MM.1S (cell line): Measurements from ENCODE around the gene GRM1.

Source experiments
- DNase-seq: peaks from one replicate; pipeline ENCODE4 v3.0.0-alpha.2; 2015
- H2AFZ ChIP-seq: fragments of 300-600 bp; sonication (generic); 2 replicates; pipeline ENCODE4 v1.6.0; 2016; ENCODE audit warnings: antibody characterized with exemption, low read length
- H3F3A ChIP-seq: fragments of 300-600 bp; sonication (generic); 2 replicates; pipeline ENCODE4 v1.6.1; 2016; ENCODE audit warnings: mild to moderate bottlenecking, antibody characterized with exemption, low read length, moderate library complexity, mixed read lengths; ENCODE audit not compliant: insufficient read depth
- H3K27ac ChIP-seq: fragments of 300-600 bp; sonication (generic); 2 replicates; pipeline ENCODE4 v1.5.1; 2016; ENCODE audit warnings: mild to moderate bottlenecking, low read length
- H3K27me3 ChIP-seq: fragments of 300-600 bp; sonication (generic); replicated peaks from 2 replicates; pipeline ENCODE4 v1.6.0; 2016; ENCODE audit warnings: low read length; ENCODE audit not compliant: insufficient read depth
- H3K36me3 ChIP-seq: fragments of 300-600 bp; sonication (generic); replicated peaks from 2 replicates; pipeline ENCODE4 v1.6.1; 2016; ENCODE audit warnings: mild to moderate bottlenecking, low read length, mixed read lengths; ENCODE audit not compliant: insufficient read depth
- H3K4me1 ChIP-seq: fragments of 300-600 bp; sonication (generic); 2 replicates; pipeline ENCODE4 v1.6.1; 2016; ENCODE audit warnings: low read length, mixed read lengths
- H3K4me2 ChIP-seq: fragments of 300-600 bp; sonication (generic); 2 replicates; pipeline ENCODE4 v1.6.0; 2016; ENCODE audit warnings: low read depth, low read length
- H3K4me3 ChIP-seq: fragments of 300-600 bp; sonication (generic); 2 replicates; pipeline ENCODE4 v1.5.1; 2016; ENCODE audit warnings: low read length, mixed read lengths
- H3K79me2 ChIP-seq: fragments of 300-600 bp; sonication (generic); 2 replicates; pipeline ENCODE4 v1.6.1; 2016; ENCODE audit warnings: mixed run types, low read length, mixed read lengths
- H3K9ac ChIP-seq: fragments of 300-600 bp; sonication (generic); 2 replicates; pipeline ENCODE4 v1.6.1; 2016; ENCODE audit warnings: low read length, mixed read lengths
- H3K9me2 ChIP-seq: fragments of 300-600 bp; sonication (generic); replicated peaks from 2 replicates; pipeline ENCODE4 v1.6.1; 2016; ENCODE audit warnings: mild to moderate bottlenecking, low read length, mixed read lengths; ENCODE audit not compliant: insufficient read depth
- H3K9me3 ChIP-seq: fragments of 300-600 bp; sonication (generic); replicated peaks from 2 replicates; pipeline ENCODE4 v1.6.1; 2016; ENCODE audit warnings: mild to moderate bottlenecking, low read length, mixed read lengths; ENCODE audit not compliant: insufficient read depth
- H4K20me1 ChIP-seq: fragments of 300-600 bp; sonication (generic); 2 replicates; pipeline ENCODE4 v1.6.1; 2016; ENCODE audit warnings: mild to moderate bottlenecking, low read length, moderate library complexity, mixed read lengths; ENCODE audit not compliant: insufficient read depth
- CTCF ChIP-seq: fragments of 300-600 bp; sonication (generic); IDR thresholded peaks from 2 replicates; pipeline ENCODE4 v1.5.1; 2016; ENCODE audit warnings: antibody characterized with exemption, low read length, mixed read lengths
- EZH2 ChIP-seq: fragments of 300-600 bp; sonication (generic); optimal IDR thresholded peaks from 2 replicates; pipeline ENCODE3; 2017; ENCODE audit warnings: low read depth, mild to moderate bottlenecking, antibody characterized with exemption, low read length, mixed read lengths
- EZH2phosphoT487 ChIP-seq: fragments of 300-600 bp; sonication (generic); IDR thresholded peaks from 2 replicates; pipeline ENCODE4 v1.6.1; 2018; ENCODE audit warnings: antibody characterized with exemption, low read length

GRM1 gene

GRCh38 chr6:146287691-146288369 lies 259.0 kb downstream of the GRM1 start:
- Histone ChIP-seq H2AFZ (no peak overlapping the region), H4K20me1 (no peaks in the 10 kb centered on the region), H3K9me2 (no peaks in the 10 kb centered on the region), H3K27me3 (no peaks in the 10 kb centered on the region), H3K27ac (no peak overlapping the region), H3K79me2 (no peaks in the 10 kb centered on the region), H3K4me3 (no peak overlapping the region), H3K9me3 (no peaks in the 10 kb centered on the region), H3F3A (no peaks in the 10 kb centered on the region), H3K36me3 (no peaks in the 10 kb centered on the region), H3K4me2 (no peak overlapping the region), H3K9ac (no peak overlapping the region), H3K4me1 (no peaks in the 10 kb centered on the region)
- DNase-seq = no peak
- TF ChIP-seq EZH2phosphoT487 = no peak

- no peak overlapping the region for H3K4me2 ChIP-seq
- H3K4me1 ChIP-seq = no peaks in the 10 kb centered on the region
- H3K79me2 ChIP-seq = no peaks in the 10 kb centered on the region
- DNase-seq = no peak
- H3K4me3 ChIP-seq = no peak overlapping the region
- H4K20me1 ChIP-seq = no peaks in the 10 kb centered on the region
- no peaks in the 10 kb centered on the region for H3K9me2 ChIP-seq
- TF ChIP-seq EZH2phosphoT487 = no peak
- no peak for TF ChIP-seq CTCF
- TF ChIP-seq EZH2 = no peak
- H3K9me3 ChIP-seq = no peaks in the 10 kb centered on the region
- no peak overlapping the region for H2AFZ ChIP-seq
- no peaks in the 10 kb centered on the region for H3K36me3 ChIP-seq
- H3K27ac ChIP-seq = no peak overlapping the region
- H3F3A ChIP-seq = no peaks in the 10 kb centered on the region
- no peak overlapping the region for H3K9ac ChIP-seq
- no peaks in the 10 kb centered on the region for H3K27me3 ChIP-seq
These were observed 261.1 kb downstream of the GRM1 start for GRCh38 chr6:146289816-146290588.

- no peaks in the 10 kb centered on the region for H3K9me2 ChIP-seq
- no peak overlapping the region for H3K9ac ChIP-seq
- no peaks in the 10 kb centered on the region for H3K79me2 ChIP-seq
- TF ChIP-seq EZH2phosphoT487 = no peak
- no peak for TF ChIP-seq EZH2
- no peak for TF ChIP-seq CTCF
- no peak overlapping the region for H3K4me2 ChIP-seq
- no peaks in the 10 kb centered on the region for H3K9me3 ChIP-seq
- H2AFZ ChIP-seq = no peak overlapping the region
- no peaks in the 10 kb centered on the region for H3F3A ChIP-seq
- H3K4me1 ChIP-seq = no peaks in the 10 kb centered on the region
- no peaks in the 10 kb centered on the region for H4K20me1 ChIP-seq
- H3K27me3 ChIP-seq = no peaks in the 10 kb centered on the region
- H3K27ac ChIP-seq = no peak overlapping the region
- no peak overlapping the region for H3K4me3 ChIP-seq
- no peaks in the 10 kb centered on the region for H3K36me3 ChIP-seq
- DNase-seq = no peak
These were observed 261.7 kb downstream of the GRM1 start for GRCh38 chr6:146290589-146290901.

GRCh38 chr6:146292506-146292905 lies 263.6 kb downstream of the GRM1 start:
- Histone ChIP-seq H3K4me3 (no peak overlapping the region), H3K9ac (no peak overlapping the region), H3K27me3 (no peaks in the 10 kb centered on the region), H3K4me1 (no peaks in the 10 kb centered on the region), H4K20me1 (no peaks in the 10 kb centered on the region), H2AFZ (no peak overlapping the region), H3K9me2 (no peaks in the 10 kb centered on the region), H3K79me2 (no peaks in the 10 kb centered on the region), H3K4me2 (no peak overlapping the region), H3F3A (no peaks in the 10 kb centered on the region), H3K27ac (no peak overlapping the region), H3K36me3 (no peaks in the 10 kb centered on the region), H3K9me3 (no peaks in the 10 kb centered on the region)
- no peak for TF ChIP-seq CTCF
- no peak for TF ChIP-seq EZH2
- TF ChIP-seq EZH2phosphoT487 = no peak
- no peak for DNase-seq
